Measurements from ENCODE around the gene PLA2R1.

PLA2R1 gene

DNA sequence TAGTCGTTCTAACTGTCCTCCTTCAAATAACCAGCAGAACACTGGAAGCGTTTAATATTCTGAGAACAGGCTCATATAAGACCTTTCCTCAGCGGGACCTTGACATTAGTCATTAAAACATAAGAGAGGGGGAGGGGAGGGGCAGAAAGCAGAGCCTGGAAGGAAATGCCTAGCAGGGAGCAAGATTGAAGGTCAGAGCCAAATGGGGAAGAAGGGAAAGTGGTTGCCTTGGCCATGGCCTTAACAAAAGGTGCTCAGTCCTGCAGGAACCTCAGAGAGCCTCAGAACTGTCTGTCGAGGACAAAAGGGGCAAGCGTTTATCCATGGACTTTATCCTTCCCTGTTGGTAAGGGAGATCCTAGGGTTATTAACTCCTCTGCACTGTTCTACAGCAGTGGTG, 856 bp upstream of the PLA2R1 start:
- CTCF ChIA-PET = no interaction called here
- no peaks in the 10 kb centered on the region for H3K36me3 ChIP-seq (ENCODE audit: control insufficient read depth in 2 of 2, insufficient read depth in 1 of 2, low read length in 2 of 2)
- TF ChIP-seq HOXC10 (CRISPR knock-in tag; IDR thresholded peaks at IDR 0.05) = no peak
- no peak for TF ChIP-seq ZNF433 (tag by site-specific recombination; IDR thresholded peaks at IDR 0.05; ENCODE audit: low read depth)
- TF ChIP-seq ZNF23 (tag by site-specific recombination; IDR thresholded peaks at IDR 0.05; ENCODE audit: borderline replicate concordance) = no peak
- no peak for TF ChIP-seq OSR2 (tag by site-specific recombination; IDR thresholded peaks at IDR 0.05)
- no peak for TF ChIP-seq SALL2 (tag by site-specific recombination; IDR thresholded peaks at IDR 0.05; ENCODE audit: borderline replicate concordance)
- TF ChIP-seq MEIS1 (CRISPR knock-in tag; IDR thresholded peaks at IDR 0.05; ENCODE audit: borderline replicate concordance) = no peak
- TF ChIP-seq, protein P1, sequence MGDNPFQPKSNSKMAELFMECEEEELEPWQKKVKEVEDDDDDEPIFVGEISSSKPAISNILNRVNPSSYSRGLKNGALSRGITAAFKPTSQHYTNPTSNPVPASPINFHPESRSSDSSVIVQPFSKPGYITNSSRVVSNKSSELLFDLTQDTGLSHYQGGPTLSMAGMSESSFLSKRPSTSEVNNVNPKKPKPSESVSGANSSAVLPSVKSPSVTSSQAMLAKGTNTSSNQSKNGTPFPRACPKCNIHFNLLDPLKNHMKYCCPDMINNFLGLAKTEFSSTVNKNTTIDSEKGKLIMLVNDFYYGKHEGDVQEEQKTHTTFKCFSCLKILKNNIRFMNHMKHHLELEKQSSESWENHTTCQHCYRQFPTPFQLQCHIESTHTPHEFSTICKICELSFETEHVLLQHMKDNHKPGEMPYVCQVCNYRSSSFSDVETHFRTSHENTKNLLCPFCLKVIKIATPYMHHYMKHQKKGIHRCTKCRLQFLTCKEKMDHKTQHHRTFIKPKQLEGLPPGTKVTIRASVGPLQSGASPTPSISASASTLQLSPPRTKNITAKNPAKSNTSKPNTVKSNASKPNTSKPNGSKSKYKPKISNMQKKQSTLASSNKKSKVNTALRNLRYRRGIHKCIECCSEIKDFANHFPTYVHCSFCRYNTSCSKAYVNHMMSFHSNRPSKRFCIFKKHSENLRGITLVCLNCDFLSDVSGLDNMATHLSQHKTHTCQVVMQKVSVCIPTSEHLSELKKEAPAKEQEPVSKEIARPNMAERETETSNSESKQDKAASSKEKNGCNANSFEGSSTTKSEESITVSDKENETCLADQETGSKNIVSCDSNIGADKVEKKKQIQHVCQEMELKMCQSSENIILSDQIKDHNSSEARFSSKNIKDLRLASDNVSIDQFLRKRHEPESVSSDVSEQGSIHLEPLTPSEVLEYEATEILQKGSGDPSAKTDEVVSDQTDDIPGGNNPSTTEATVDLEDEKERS (tag by site-specific recombination; IDR thresholded peaks at IDR 0.05) = no peak
- no peaks in the 10 kb centered on the region for H3K9me3 ChIP-seq (ENCODE audit: control insufficient read depth, insufficient read depth, low read depth, low read length)
- no peaks in the 10 kb centered on the region for H3K4me1 ChIP-seq (ENCODE audit: control insufficient read depth, insufficient read depth, low read length)
- POLR2A ChIA-PET = no interaction called here
- no peak overlapping the region for H3K4me3 ChIP-seq (ENCODE audit: low read depth, low read length)
- H3K27ac ChIP-seq (ENCODE audit: extremely low read depth, low read depth, low read length) = no peak overlapping the region

GRCh38 chr2:160061944-160062291, 497 bp downstream of the PLA2R1 start:
- ChIA-PET CTCF (no interaction called here), POLR2A (no interaction called here)
- TF ChIP-seq AEBP2 (tag by site-specific recombination; IDR thresholded peaks at IDR 0.05; ENCODE audit: borderline replicate concordance) (no peak), SP3 (tag by site-specific recombination; IDR thresholded peaks at IDR 0.05) (no peak), ZNF19 (tag by site-specific recombination; IDR thresholded peaks at IDR 0.05; ENCODE audit: low read depth) (no peak), ZBTB20 (tag by site-specific recombination; IDR thresholded peaks at IDR 0.05) (no peak), ZBTB44 (tag by site-specific recombination; IDR thresholded peaks at IDR 0.05) (no peak), ZSCAN23 (tag by site-specific recombination; IDR thresholded peaks at IDR 0.05) (no peak), ZEB2 (tag by site-specific recombination; IDR thresholded peaks at IDR 0.05) (no peak), KLF8 (tag by site-specific recombination; IDR thresholded peaks at IDR 0.05) (no peak), ZNF146 (tag by site-specific recombination; IDR thresholded peaks at IDR 0.05) (no peak), ZBTB1 (tag by site-specific recombination; IDR thresholded peaks at IDR 0.05) (no peak)
- TF ChIP-seq, protein P1 (tag by site-specific recombination; IDR thresholded peaks at IDR 0.05) = no peak
- TF ChIP-seq, protein P2, sequence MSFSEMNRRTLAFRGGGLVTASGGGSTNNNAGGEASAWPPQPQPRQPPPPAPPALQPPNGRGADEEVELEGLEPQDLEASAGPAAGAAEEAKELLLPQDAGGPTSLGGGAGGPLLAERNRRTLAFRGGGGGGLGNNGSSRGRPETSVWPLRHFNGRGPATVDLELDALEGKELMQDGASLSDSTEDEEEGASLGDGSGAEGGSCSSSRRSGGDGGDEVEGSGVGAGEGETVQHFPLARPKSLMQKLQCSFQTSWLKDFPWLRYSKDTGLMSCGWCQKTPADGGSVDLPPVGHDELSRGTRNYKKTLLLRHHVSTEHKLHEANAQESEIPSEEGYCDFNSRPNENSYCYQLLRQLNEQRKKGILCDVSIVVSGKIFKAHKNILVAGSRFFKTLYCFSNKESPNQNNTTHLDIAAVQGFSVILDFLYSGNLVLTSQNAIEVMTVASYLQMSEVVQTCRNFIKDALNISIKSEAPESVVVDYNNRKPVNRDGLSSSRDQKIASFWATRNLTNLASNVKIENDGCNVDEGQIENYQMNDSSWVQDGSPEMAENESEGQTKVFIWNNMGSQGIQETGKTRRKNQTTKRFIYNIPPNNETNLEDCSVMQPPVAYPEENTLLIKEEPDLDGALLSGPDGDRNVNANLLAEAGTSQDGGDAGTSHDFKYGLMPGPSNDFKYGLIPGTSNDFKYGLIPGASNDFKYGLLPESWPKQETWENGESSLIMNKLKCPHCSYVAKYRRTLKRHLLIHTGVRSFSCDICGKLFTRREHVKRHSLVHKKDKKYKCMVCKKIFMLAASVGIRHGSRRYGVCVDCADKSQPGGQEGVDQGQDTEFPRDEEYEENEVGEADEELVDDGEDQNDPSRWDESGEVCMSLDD (tag by site-specific recombination; IDR thresholded peaks at IDR 0.05) = no peak
- TF ChIP-seq, protein P3, sequence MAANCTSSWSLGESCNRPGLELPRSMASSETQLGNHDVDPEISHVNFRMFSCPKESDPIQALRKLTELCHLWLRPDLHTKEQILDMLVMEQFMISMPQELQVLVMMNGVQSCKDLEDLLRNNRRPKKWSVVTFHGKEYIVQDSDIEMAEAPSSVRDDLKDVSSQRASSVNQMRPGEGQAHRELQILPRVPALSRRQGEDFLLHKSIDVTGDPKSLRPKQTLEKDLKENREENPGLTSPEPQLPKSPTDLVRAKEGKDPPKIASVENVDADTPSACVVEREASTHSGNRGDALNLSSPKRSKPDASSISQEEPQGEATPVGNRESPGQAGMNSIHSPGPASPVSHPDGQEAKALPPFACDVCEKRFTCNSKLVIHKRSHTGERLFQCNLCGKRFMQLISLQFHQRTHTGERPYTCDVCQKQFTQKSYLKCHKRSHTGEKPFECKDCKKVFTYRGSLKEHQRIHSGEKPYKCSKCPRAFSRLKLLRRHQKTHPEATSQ (tag by site-specific recombination; IDR thresholded peaks at IDR 0.05) = no peak
- Histone ChIP-seq H3K4me3 (ENCODE audit: low read depth, low read length) (peak overlapping the region; percentile 41), H3K27ac (ENCODE audit: extremely low read depth, low read depth, low read length) (no peak overlapping the region), H3K36me3 (ENCODE audit: control insufficient read depth in 2 of 2, insufficient read depth in 1 of 2, low read length in 2 of 2) (no peaks in the 10 kb centered on the region), H3K9me3 (ENCODE audit: control insufficient read depth, insufficient read depth, low read depth, low read length) (no peaks in the 10 kb centered on the region), H3K4me1 (ENCODE audit: control insufficient read depth, insufficient read depth, low read length) (peaks cover 4% of the 10 kb centered on the region; the same call in 1 of the 2 replicates)
